K562 (cell line): ENCODE measurements around the gene ZNF474. TPM values are rescaled to one million over a fixed set of nuclear protein-coding genes. Genes with fewer than 3 reads are reported as not detected.

Experiments used
- ARID1B ChIP-seq: fragments of 450-650 bp; IDR thresholded peaks from 2 replicates; pipeline ENCODE4 v1.6.1; 2016; ENCODE audit warnings: antibody characterized with exemption, mild to moderate bottlenecking, inconsistent platforms
- DMBX1 ChIP-seq: fragments of 250-450 bp; sonication (Bioruptor Pico); IDR thresholded peaks from 2 replicates; pipeline ENCODE4 v1.8.0; 2022; ENCODE audit warnings: inconsistent platforms, mild to moderate bottlenecking, moderate library complexity, borderline replicate concordance
- DPF2 ChIP-seq: fragments of 450-650 bp; IDR thresholded peaks from 2 replicates; pipeline ENCODE4 v1.6.1; 2016
- EP300 ChIP-seq: IDR thresholded peaks from 2 replicates; pipeline ENCODE4 v1.6.1; 2012; ENCODE audit warnings: low read length, improper control_type of control experiment
- FOSL1 ChIP-seq: fragments of 200-800 bp; sonication (Bioruptor generic); conservative IDR thresholded peaks from 2 replicates; pipeline ENCODE4 v1.6.1; 2016; ENCODE audit warnings: missing genetic modification characterization, missing compliant biosample characterization
- FOXJ2 ChIP-seq: fragments of 200-800 bp; sonication (Bioruptor generic); IDR thresholded peaks from 2 replicates; pipeline ENCODE4 v1.6.1; 2016; ENCODE audit warnings: missing genetic modification characterization, missing compliant biosample characterization
- FOXJ3 ChIP-seq: sonication (generic); formaldehyde crosslinking; IDR thresholded peaks from 2 replicates; pipeline ENCODE4 v1.4.0; 2020; ENCODE audit warnings: mild to moderate bottlenecking, missing genetic modification reagents
- GATAD2B ChIP-seq: fragments of 450-650 bp; IDR thresholded peaks from 2 replicates; pipeline ENCODE4 v1.6.1; 2017; ENCODE audit warnings: mild to moderate bottlenecking, borderline replicate concordance
- HDAC8 ChIP-seq: fragments of 450-650 bp; IDR thresholded peaks from 2 replicates; pipeline ENCODE4 v1.6.1; 2016; ENCODE audit warnings: mild to moderate bottlenecking, missing genetic modification characterization, moderate library complexity, missing compliant biosample characterization
- HMBOX1 ChIP-seq: sonication (generic); IDR thresholded peaks from 2 replicates; pipeline ENCODE4 v1.6.1; 2016
- HNRNPH1 ChIP-seq: fragments of 200-400 bp; formaldehyde crosslinking; optimal IDR thresholded peaks from 2 replicates; pipeline ENCODE3; 2017; ENCODE audit warnings: low read depth, mild to moderate bottlenecking, low read length, moderate library complexity
- ILK ChIP-seq: fragments of 450-650 bp; IDR thresholded peaks from 2 replicates; pipeline ENCODE4 v1.6.1; 2016; ENCODE audit warnings: missing genetic modification characterization, low read depth, mild to moderate bottlenecking, missing compliant biosample characterization, moderate library complexity, borderline replicate concordance
- JUND ChIP-seq, 2 experiments: IDR thresholded peaks; 2 replicates in 1 of 2; 3 replicates in 1 of 2; pipeline ENCODE4 v1.6.1; 2011; ENCODE audit warnings: borderline replicate concordance in 2 of 2, low read depth in 2 of 2, low read length in 2 of 2, improper control_type of control experiment in 1 of 2, missing biosample characterization in 1 of 2, missing genetic modification characterization in 1 of 2, missing genetic modification reagents in 1 of 2
- KLF16 ChIP-seq: IDR thresholded peaks from 2 replicates; pipeline ENCODE4 v1.6.1; 2016; ENCODE audit warnings: antibody characterized with exemption
- MBD2 ChIP-seq: sonication (generic); IDR thresholded peaks from 2 replicates; pipeline ENCODE4 v1.6.1; 2016; ENCODE audit warnings: low read depth, borderline replicate concordance
- MEF2D ChIP-seq: conservative IDR thresholded peaks from 2 replicates; pipeline ENCODE4 v1.6.1; 2016; ENCODE audit warnings: low read depth, missing genetic modification characterization, missing compliant biosample characterization
- MTA2 ChIP-seq: fragments of 450-650 bp; IDR thresholded peaks from 2 replicates; pipeline ENCODE4 v1.6.1; 2016; ENCODE audit warnings: low read depth
- MXI1 ChIP-seq: IDR thresholded peaks from 2 replicates; pipeline ENCODE4 v1.6.1; 2011; ENCODE audit warnings: low read depth, mild to moderate bottlenecking, improper control_type of control experiment, low read length
- NR0B1 ChIP-seq: fragments of 450-650 bp; IDR thresholded peaks from one replicate; pipeline ENCODE4 v1.6.1; 2018; ENCODE audit warnings: mild to moderate bottlenecking, moderate library complexity; ENCODE audit not compliant: partially characterized antibody
- POU5F1 ChIP-seq: fragments of 150-350 bp; IDR thresholded peaks from 2 replicates; pipeline ENCODE4 v1.6.1; 2014; ENCODE audit warnings: borderline replicate concordance, low read length, low read depth, mild to moderate bottlenecking; ENCODE audit not compliant: partially characterized antibody
- PTRF ChIP-seq: fragments of 450-650 bp; IDR thresholded peaks from 2 replicates; pipeline ENCODE4 v1.6.1; 2016; ENCODE audit warnings: mild to moderate bottlenecking, missing genetic modification characterization, missing compliant biosample characterization
- RFX1 ChIP-seq: fragments of 450-650 bp; IDR thresholded peaks from 2 replicates; pipeline ENCODE4 v1.6.1; 2016; ENCODE audit warnings: mild to moderate bottlenecking, moderate library complexity
- SP2 ChIP-seq: IDR thresholded peaks from 2 replicates; pipeline ENCODE4 v1.6.1; 2011; ENCODE audit warnings: mild to moderate bottlenecking, low read depth, low read length, moderate library complexity; ENCODE audit not compliant: poor library complexity, severe bottlenecking; ENCODE audit errors: extremely low read depth
- ZKSCAN3 ChIP-seq: fragments of 250-450 bp; sonication (Bioruptor Pico); IDR thresholded peaks from 2 replicates; pipeline ENCODE4 v1.4.0; 2020
- ZNF133 ChIP-seq: fragments of 250-450 bp; sonication (Bioruptor Pico); IDR thresholded peaks from 2 replicates; pipeline ENCODE4 v1.4.0; 2020; ENCODE audit warnings: mild to moderate bottlenecking
- ZNF586 ChIP-seq: fragments of 450-650 bp; formaldehyde crosslinking; conservative IDR thresholded peaks from 2 replicates; pipeline ENCODE4 v1.4.0; 2020; ENCODE audit warnings: mild to moderate bottlenecking, moderate library complexity
- ZNF740 ChIP-seq, 3 experiments: fragments of 200-800 bp in 1 of 3; sonication (Bioruptor generic) in 1 of 3; sonication (generic) in 1 of 3; formaldehyde crosslinking in 1 of 3; IDR thresholded peaks; 2 replicates each; pipeline versions ENCODE4 v1.6.1 to v1.8.0; 2016 to 2022; ENCODE audit warnings: mild to moderate bottlenecking in 2 of 3, missing compliant biosample characterization in 2 of 3, missing genetic modification characterization in 2 of 3, missing genetic modification reagents in 1 of 3
- ZNF766 ChIP-seq: fragments of 200-800 bp; sonication (Bioruptor generic); conservative IDR thresholded peaks from 2 replicates; pipeline ENCODE4 v1.6.1; 2016; ENCODE audit warnings: missing genetic modification characterization, missing compliant biosample characterization
- polyA plus RNA-seq, 8 experiments: library from polyadenylated mRNA; depleted of rRNA in 4 of 8; stranded (reverse) in 5 of 8; unstranded in 3 of 8; fragments of >200 nt; fragmentation: Nextera tagmentation in 2 of 8; fragmentation: Illumina TruSeq in 1 of 8; extraction: Ambion mirVana in 2 of 8; extraction: Trizol in 1 of 8; gene quantifications; 2 replicates each; pipeline versions ENCODE4 v1.2.1 to v1.2.3, GENCODE V29; 2011 to 2014; ENCODE audit warnings: inconsistent platforms in 1 of 8, missing spikeins in 1 of 8
- total RNA-seq, 7 experiments: library from RNA; depleted of rRNA in 6 of 7; stranded (reverse); fragments of >200 nt in 6 of 7; fragmentation: Illumina TruSeq in 2 of 7; extraction: Trizol in 2 of 7; gene quantifications; 2 replicates each; pipeline versions ENCODE4 v1.2.1 to v1.2.3, GENCODE V29; 2011 to 2021; ENCODE audit warnings: low replicate concordance in 1 of 7

The ZNF474 gene
- total and polyA plus RNA-seq, 9 of the 15 experiments (the other 6 are each of a cell fraction or from before 2014, with no cell fraction given): 0.16 to 0.62 (median 0.39) TPM

GRCh38 chr5:122129306-122129705, at the start of gene ZNF474 (continued):
- TF ChIP-seq SP2: no peak
- no peak for TF ChIP-seq MEF2D (tag)
- TF ChIP-seq FOXJ3: peak; percentile 96
- TF ChIP-seq ILK: no peak
- no peak for TF ChIP-seq POU5F1
- 0 out of 2 replicates have a peak, but pooled peaks have one; percentile 23 for TF ChIP-seq DPF2
- no peak for TF ChIP-seq DMBX1 (CRISPR knock-in tag)
- TF ChIP-seq HMBOX1: peak; percentile 38; the same call in 1 of the 2 replicates
- no peak for TF ChIP-seq KLF16
- TF ChIP-seq FOSL1 (tag): no peak; the same call in 1 of the 2 replicates
- no peak for TF ChIP-seq ZNF740 (CRISPR knock-in tag; IDR thresholded peaks at IDR 0.05)
- no peak for TF ChIP-seq ZNF740 (tag; IDR thresholded peaks at IDR 0.05)
- peak; percentile 17; the same call in 1 of the 2 replicates for TF ChIP-seq ARID1B
- TF ChIP-seq HNRNPH1: no peak
- no peak for TF ChIP-seq MXI1
- TF ChIP-seq MBD2: no peak
- no peak for TF ChIP-seq ZKSCAN3 (CRISPR knock-in tag)
- TF ChIP-seq EP300: 0 out of 2 replicates have a peak, but pooled peaks have one; percentile 19
- TF ChIP-seq FOXJ2 (tag): peak; percentile 99
- no peak for TF ChIP-seq MTA2
- TF ChIP-seq JUND (IDR thresholded peaks at IDR 0.05; ENCODE audit: borderline replicate concordance, low read depth, low read length): no peak
- TF ChIP-seq JUND (tag; IDR thresholded peaks at IDR 0.05; ENCODE audit: borderline replicate concordance, low read depth, low read length): no peak
- TF ChIP-seq ZNF766 (CRISPR knock-in tag): no peak
- TF ChIP-seq HDAC8 (tag): no peak
- TF ChIP-seq ZNF133 (CRISPR knock-in tag): no peak
- TF ChIP-seq ZNF586: no peak
- peak; percentile 85 for TF ChIP-seq RFX1
- no peak for TF ChIP-seq GATAD2B
- TF ChIP-seq PTRF (tag): no peak
- TF ChIP-seq NR0B1: no peak
